Gastrocnemius medialis (tissue), 4 donors: ENCODE data around the gene STK35. TPM values are rescaled to one million over a fixed set of nuclear protein-coding genes. Genes with fewer than 3 reads are reported as not detected.

Source experiments
- ATAC-seq, 2 donors: fragments of 150-250 bp; one replicate each; pipeline ENCODE4 v1.9.1; 2016
- DNase-seq, 2 donors: peaks; one replicate each; pipeline ENCODE4 v3.0.0-alpha.2; 2019
- H3K27ac ChIP-seq, 4 donors: fragments of 200-600 bp; sonication (generic); 1 replicate in 1 of 4; 2 replicates in 3 of 4; pipeline ENCODE4 v1.5.1; 2016 to 2018; ENCODE audit warnings: mild to moderate bottlenecking in 2 of 4, moderate library complexity in 1 of 4
- H3K27me3 ChIP-seq, 3 donors: fragments of 200-600 bp; sonication (generic) in 2 of 3; 1 replicate in 1 of 3; 2 replicates in 2 of 3; pipeline versions ENCODE4 v1.5.1 to v1.6.0; 2016 to 2019; ENCODE audit warnings: mild to moderate bottlenecking in 1 of 3, moderate library complexity in 1 of 3
- H3K36me3 ChIP-seq, 2 donors: fragments of 200-600 bp; sonication (generic) in 1 of 2; one replicate each; pipeline ENCODE4 v1.5.1; 2017 to 2018
- H3K4me1 ChIP-seq, 2 donors: fragments of 200-600 bp; sonication (generic) in 1 of 2; one replicate each; pipeline ENCODE4 v1.5.1; 2016 to 2017; ENCODE audit warnings: mild to moderate bottlenecking in 2 of 2
- H3K4me3 ChIP-seq, 4 donors: fragments of 200-600 bp; sonication (generic) in 3 of 4; 1 replicate in 1 of 4; 2 replicates in 3 of 4; pipeline ENCODE4 v1.5.1; 2016 to 2019; ENCODE audit warnings: mild to moderate bottlenecking in 2 of 4
- H3K9me3 ChIP-seq, 3 donors: fragments of 200-600 bp; sonication (generic) in 2 of 3; 1 replicate in 1 of 3; 2 replicates in 2 of 3; pipeline ENCODE4 v1.5.1; 2016 to 2019
- CTCF ChIP-seq, 5 experiments: fragments of 450-650 bp in 3 of 5; fragments of 200-600 bp in 2 of 5; sonication (generic) in 2 of 5; IDR thresholded peaks in 4 of 5; conservative IDR thresholded peaks in 1 of 5; 1 replicate in 4 of 5; 2 replicates in 1 of 5; pipeline ENCODE4 v1.5.1; 2016 to 2019; ENCODE audit warnings: antibody characterized with exemption in 5 of 5, mild to moderate bottlenecking in 3 of 5, moderate library complexity in 3 of 5
- POLR2A ChIP-seq, 2 donors: fragments of 450-650 bp; IDR thresholded peaks; one replicate each; pipeline ENCODE4 v1.6.1; 2017; ENCODE audit warnings: antibody characterized with exemption in 2 of 2, mild to moderate bottlenecking in 2 of 2, moderate library complexity in 2 of 2
- in situ Hi-C, 4 donors: fragments of 200-750 bp; cut with MboI; loops; one replicate each; pipeline versions ENCODE4 v1.15.0 to v1.8.0; 2017; ENCODE audit warnings: low sequenced_read_pairs in 4 of 4
- intact Hi-C: fragments of 100-400 bp; cut with DNase I; formaldehyde crosslinking; loops from one replicate; pipeline ENCODE4 v1.15.1; 2023; ENCODE audit warnings: low total_unique reads
- total RNA-seq, 4 donors: library from RNA; depleted of rRNA; stranded (reverse); fragments of >200 nt; gene quantifications; one replicate each; pipeline versions ENCODE4 v1.1.0 to v1.2.3, GENCODE V29; 2016

The STK35 gene
- total RNA-seq, 4 donors from 2014 or later = 2.9 to 9.1 (median 6.3) TPM

GRCh38 chr20:2080532-2081224 lies 20.9 kb upstream of the STK35 start:
- Histone ChIP-seq H3K36me3 (no peaks in the 10 kb centered on the region), H3K27me3 (peaks cover 0 to 5% (median 0%) of the 10 kb centered on the region in 3 donors), H3K9me3 (no peaks in the 10 kb centered on the region), H3K27ac (no peak overlapping the region), H3K4me1 (no peaks in the 10 kb centered on the region), H3K4me3 (no peak overlapping the region)
- ATAC-seq (no peak), DNase-seq (no peak)
- intact Hi-C loops (no loop called here), in situ Hi-C loops (loop anchor here in 2 of 4 donors (10.0 to 25.0 kb wide), 3 partner anchors 84 to 318 kb away; no protein-coding TSS in a partner anchor)
- no peak for TF ChIP-seq POLR2A (IDR thresholded peaks at IDR 0.05)
- no peak for TF ChIP-seq CTCF (IDR thresholded peaks at IDR 0.05 in 4 of 5, conservative IDR thresholded peaks at IDR 0.05 in 1 of 5)

DNA sequence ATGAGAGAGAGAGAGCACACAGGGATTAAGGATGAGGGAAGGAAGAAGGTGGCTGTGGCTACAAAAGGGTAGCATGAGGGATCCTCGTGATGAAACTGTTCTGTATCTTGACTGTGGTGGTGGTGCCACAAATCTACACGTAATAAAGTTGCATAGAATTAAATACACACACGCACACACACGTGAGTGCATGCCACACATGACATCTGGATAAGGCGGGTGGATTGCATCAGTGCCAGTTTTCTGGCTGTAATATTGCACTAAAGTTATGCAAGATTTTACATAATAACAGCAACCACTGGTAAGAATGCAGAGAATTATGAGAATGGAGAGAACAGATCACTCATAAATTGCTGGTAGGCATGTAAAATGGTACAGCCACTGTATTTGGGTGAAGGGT lies 16.9 kb upstream of the STK35 start:
- H3K9me3 ChIP-seq = no peaks in the 10 kb centered on the region
- TF ChIP-seq CTCF (IDR thresholded peaks at IDR 0.05 in 4 of 5, conservative IDR thresholded peaks at IDR 0.05 in 1 of 5) (no peak), POLR2A (IDR thresholded peaks at IDR 0.05) (no peak)
- H3K4me1 ChIP-seq = no peaks in the 10 kb centered on the region
- no peak overlapping the region for H3K4me3 ChIP-seq
- DNase-seq (no peak), ATAC-seq (no peak)
- H3K27me3 ChIP-seq = peaks cover 0 to 6% (median 0%) of the 10 kb centered on the region in 3 donors
- H3K27ac ChIP-seq = no peak overlapping the region
- no peaks in the 10 kb centered on the region for H3K36me3 ChIP-seq
- in situ Hi-C loops = loop anchor here in 2 of 4 donors (10.0 to 25.0 kb wide), 3 partner anchors 80 to 322 kb away; no protein-coding TSS in a partner anchor
- intact Hi-C loops = no loop called here

- Histone ChIP-seq H3K4me1 (no peaks in the 10 kb centered on the region), H3K27me3 (peaks cover 0 to 9% (median 0%) of the 10 kb centered on the region in 3 donors), H3K9me3 (no peaks in the 10 kb centered on the region), H3K4me3 (no peak overlapping the region), H3K36me3 (no peaks in the 10 kb centered on the region), H3K27ac (no peak overlapping the region)
- no peak for DNase-seq
- no peak for TF ChIP-seq CTCF (IDR thresholded peaks at IDR 0.05 in 4 of 5, conservative IDR thresholded peaks at IDR 0.05 in 1 of 5)
- no peak for TF ChIP-seq POLR2A (IDR thresholded peaks at IDR 0.05)
- no peak for ATAC-seq
- intact Hi-C loops = loop anchor here (2.0 kb wide), 1 partner anchor 86 kb away; no protein-coding TSS in a partner anchor
- in situ Hi-C loops = loop anchor here in 2 of 4 donors (10.0 to 25.0 kb wide), 3 partner anchors 78 to 324 kb away; no protein-coding TSS in a partner anchor
These were observed 15.2 kb upstream of the STK35 start for GRCh38 chr20:2086177-2086979.

GRCh38 chr20:2086980-2087377 lies 14.6 kb upstream of the STK35 start:
- no peak overlapping the region for H3K27ac ChIP-seq
- no peak overlapping the region for H3K4me3 ChIP-seq
- H3K27me3 ChIP-seq = peaks cover 0 to 11% (median 0%) of the 10 kb centered on the region in 3 donors
- TF ChIP-seq POLR2A (IDR thresholded peaks at IDR 0.05) (no peak), CTCF (IDR thresholded peaks at IDR 0.05 in 4 of 5, conservative IDR thresholded peaks at IDR 0.05 in 1 of 5) (no peak)
- no peaks in the 10 kb centered on the region for H3K9me3 ChIP-seq
- H3K36me3 ChIP-seq = no peaks in the 10 kb centered on the region
- no peaks in the 10 kb centered on the region for H3K4me1 ChIP-seq
- intact Hi-C loops = loop anchor here (2.0 kb wide), 1 partner anchor 86 kb away; no protein-coding TSS in a partner anchor
- DNase-seq (no peak), ATAC-seq (no peak)
- in situ Hi-C loops = loop anchor here in 2 of 4 donors (10.0 to 25.0 kb wide), 3 partner anchors 78 to 325 kb away; no protein-coding TSS in a partner anchor
